ENCODE measurements around the gene INTS3.

INTS3 gene

DNA sequence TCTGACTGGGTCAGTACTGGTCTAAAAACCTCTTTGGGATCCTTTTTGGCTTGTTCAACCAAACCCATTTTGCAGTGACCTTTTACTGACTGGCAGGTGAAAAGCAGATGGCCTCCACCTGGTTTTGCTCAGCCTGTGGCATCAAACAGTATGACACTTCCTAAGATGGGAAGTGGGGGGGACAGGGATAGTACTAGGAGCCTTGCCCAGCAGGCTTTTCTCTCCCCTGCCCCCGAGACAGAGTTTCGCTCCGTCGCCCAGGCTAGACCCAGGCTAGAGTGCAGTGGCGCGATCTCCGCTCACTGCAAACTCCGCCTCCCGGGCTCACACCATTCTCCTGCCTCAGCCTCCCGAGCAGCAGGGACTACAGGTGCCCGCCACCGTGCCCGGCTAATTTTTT lies 18.3 kb downstream of the INTS3 start:
- peaks cover 57 to 99% of the 10 kb centered on the region in 2 experiments for H3K36me3 ChIP-seq (ENCODE audit: control insufficient read depth in 2 of 2, insufficient read depth in 1 of 2, low read length in 2 of 2)
- no peaks in the 10 kb centered on the region for H3K4me1 ChIP-seq (ENCODE audit: control insufficient read depth, insufficient read depth, low read length)
- no peak overlapping the region for H3K4me3 ChIP-seq (ENCODE audit: low read depth, low read length)
- ChIA-PET POLR2A (interaction anchor here (0.7 kb wide), 1 partner anchor 55 kb away, joined by 3 read pairs; no protein-coding TSS in a partner anchor), CTCF (interaction anchor here (0.7 to 3.8 kb wide), 2 partner anchors 27 to 68 kb away, joined by 3 to 20 read pairs; partner anchors contain the start of gene NPR1)
- no peaks in the 10 kb centered on the region for H3K9me3 ChIP-seq (ENCODE audit: control insufficient read depth, insufficient read depth, low read depth, low read length)
- no peak for TF ChIP-seq TSHZ1 (tag by site-specific recombination; IDR thresholded peaks at IDR 0.05; ENCODE audit: borderline replicate concordance)
- no peak for TF ChIP-seq ZNF585B (tag by site-specific recombination; IDR thresholded peaks at IDR 0.05)
- no peak for TF ChIP-seq ZEB2 (tag by site-specific recombination; IDR thresholded peaks at IDR 0.05)
- TF ChIP-seq MYNN (tag by site-specific recombination; IDR thresholded peaks at IDR 0.05; ENCODE audit: borderline replicate concordance), result no peak
- TF ChIP-seq ZXDB (tag by site-specific recombination; IDR thresholded peaks at IDR 0.05), result no peak
- TF ChIP-seq ZBTB1 (tag by site-specific recombination; IDR thresholded peaks at IDR 0.05), result no peak
- TF ChIP-seq, protein P1, sequence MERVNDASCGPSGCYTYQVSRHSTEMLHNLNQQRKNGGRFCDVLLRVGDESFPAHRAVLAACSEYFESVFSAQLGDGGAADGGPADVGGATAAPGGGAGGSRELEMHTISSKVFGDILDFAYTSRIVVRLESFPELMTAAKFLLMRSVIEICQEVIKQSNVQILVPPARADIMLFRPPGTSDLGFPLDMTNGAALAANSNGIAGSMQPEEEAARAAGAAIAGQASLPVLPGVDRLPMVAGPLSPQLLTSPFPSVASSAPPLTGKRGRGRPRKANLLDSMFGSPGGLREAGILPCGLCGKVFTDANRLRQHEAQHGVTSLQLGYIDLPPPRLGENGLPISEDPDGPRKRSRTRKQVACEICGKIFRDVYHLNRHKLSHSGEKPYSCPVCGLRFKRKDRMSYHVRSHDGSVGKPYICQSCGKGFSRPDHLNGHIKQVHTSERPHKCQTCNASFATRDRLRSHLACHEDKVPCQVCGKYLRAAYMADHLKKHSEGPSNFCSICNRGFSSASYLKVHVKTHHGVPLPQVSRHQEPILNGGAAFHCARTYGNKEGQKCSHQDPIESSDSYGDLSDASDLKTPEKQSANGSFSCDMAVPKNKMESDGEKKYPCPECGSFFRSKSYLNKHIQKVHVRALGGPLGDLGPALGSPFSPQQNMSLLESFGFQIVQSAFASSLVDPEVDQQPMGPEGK (tag by site-specific recombination; IDR thresholded peaks at IDR 0.05), result no peak
- TF ChIP-seq ZNF292 (tag by site-specific recombination; IDR thresholded peaks at IDR 0.05; ENCODE audit: borderline replicate concordance, low read depth), result no peak
- TF ChIP-seq, protein P2, sequence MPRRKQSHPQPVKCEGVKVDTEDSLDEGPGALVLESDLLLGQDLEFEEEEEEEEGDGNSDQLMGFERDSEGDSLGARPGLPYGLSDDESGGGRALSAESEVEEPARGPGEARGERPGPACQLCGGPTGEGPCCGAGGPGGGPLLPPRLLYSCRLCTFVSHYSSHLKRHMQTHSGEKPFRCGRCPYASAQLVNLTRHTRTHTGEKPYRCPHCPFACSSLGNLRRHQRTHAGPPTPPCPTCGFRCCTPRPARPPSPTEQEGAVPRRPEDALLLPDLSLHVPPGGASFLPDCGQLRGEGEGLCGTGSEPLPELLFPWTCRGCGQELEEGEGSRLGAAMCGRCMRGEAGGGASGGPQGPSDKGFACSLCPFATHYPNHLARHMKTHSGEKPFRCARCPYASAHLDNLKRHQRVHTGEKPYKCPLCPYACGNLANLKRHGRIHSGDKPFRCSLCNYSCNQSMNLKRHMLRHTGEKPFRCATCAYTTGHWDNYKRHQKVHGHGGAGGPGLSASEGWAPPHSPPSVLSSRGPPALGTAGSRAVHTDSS (tag by site-specific recombination; IDR thresholded peaks at IDR 0.05), result no peak
- TF ChIP-seq ZNF473 (tag by site-specific recombination; IDR thresholded peaks at IDR 0.05), result no peak
- no peak for TF ChIP-seq BCL6B (tag by site-specific recombination; IDR thresholded peaks at IDR 0.05)
- no peak for TF ChIP-seq ZNF701 (tag by site-specific recombination; IDR thresholded peaks at IDR 0.05)
- TF ChIP-seq ZFHX2 (tag by site-specific recombination; conservative IDR thresholded peaks at IDR 0.05), result no peak
- no peak for TF ChIP-seq ZNF785 (tag by site-specific recombination; IDR thresholded peaks at IDR 0.05)
- TF ChIP-seq ZNF677 (tag by site-specific recombination; IDR thresholded peaks at IDR 0.05), result no peak
- no peak for TF ChIP-seq KLF9 (tag by site-specific recombination; IDR thresholded peaks at IDR 0.05; ENCODE audit: low read depth)
- TF ChIP-seq ZNF274 (IDR thresholded peaks at IDR 0.05; ENCODE audit: low read length), result no peak
- TF ChIP-seq ZNF274 (tag by site-specific recombination; IDR thresholded peaks at IDR 0.05; ENCODE audit: borderline replicate concordance), result no peak
- TF ChIP-seq YY1 (tag by site-specific recombination; IDR thresholded peaks at IDR 0.05), result no peak
- TF ChIP-seq, protein P3, sequence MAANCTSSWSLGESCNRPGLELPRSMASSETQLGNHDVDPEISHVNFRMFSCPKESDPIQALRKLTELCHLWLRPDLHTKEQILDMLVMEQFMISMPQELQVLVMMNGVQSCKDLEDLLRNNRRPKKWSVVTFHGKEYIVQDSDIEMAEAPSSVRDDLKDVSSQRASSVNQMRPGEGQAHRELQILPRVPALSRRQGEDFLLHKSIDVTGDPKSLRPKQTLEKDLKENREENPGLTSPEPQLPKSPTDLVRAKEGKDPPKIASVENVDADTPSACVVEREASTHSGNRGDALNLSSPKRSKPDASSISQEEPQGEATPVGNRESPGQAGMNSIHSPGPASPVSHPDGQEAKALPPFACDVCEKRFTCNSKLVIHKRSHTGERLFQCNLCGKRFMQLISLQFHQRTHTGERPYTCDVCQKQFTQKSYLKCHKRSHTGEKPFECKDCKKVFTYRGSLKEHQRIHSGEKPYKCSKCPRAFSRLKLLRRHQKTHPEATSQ (tag by site-specific recombination; IDR thresholded peaks at IDR 0.05), result no peak
- H3K27ac ChIP-seq (ENCODE audit: extremely low read depth, low read depth, low read length), result no peak overlapping the region
